HG03280 (cell line): ENCODE measurements around the gene TMEM255B.

Experiments
- ATAC-seq: cut with Tn5 transposase; IDR thresholded peaks from one replicate; pipeline ENCODE4 v1.9.1; 2021; ENCODE audit warnings: mild to moderate bottlenecking, moderate library complexity; ENCODE audit not compliant: unreplicated experiment

Gene TMEM255B

DNA sequence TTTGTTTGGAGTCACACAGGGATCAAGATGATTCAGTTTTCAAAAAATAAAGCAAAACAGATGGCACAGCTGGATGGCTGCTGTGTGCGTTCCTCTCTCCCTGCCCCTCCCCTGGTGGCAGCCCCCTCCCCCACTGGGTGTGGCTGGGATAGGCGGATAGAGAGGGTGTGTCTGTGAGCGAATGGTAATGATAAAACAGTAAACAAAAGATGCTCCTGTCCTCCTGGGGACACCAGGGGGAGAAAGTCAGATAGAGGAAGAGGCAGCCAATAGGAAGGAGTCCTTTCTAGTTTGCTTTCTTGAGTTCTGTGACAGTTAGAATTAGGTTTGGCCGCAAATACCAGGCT lies 6.5 kb downstream of the TMEM255B start:
- ATAC-seq: no peak

DNA sequence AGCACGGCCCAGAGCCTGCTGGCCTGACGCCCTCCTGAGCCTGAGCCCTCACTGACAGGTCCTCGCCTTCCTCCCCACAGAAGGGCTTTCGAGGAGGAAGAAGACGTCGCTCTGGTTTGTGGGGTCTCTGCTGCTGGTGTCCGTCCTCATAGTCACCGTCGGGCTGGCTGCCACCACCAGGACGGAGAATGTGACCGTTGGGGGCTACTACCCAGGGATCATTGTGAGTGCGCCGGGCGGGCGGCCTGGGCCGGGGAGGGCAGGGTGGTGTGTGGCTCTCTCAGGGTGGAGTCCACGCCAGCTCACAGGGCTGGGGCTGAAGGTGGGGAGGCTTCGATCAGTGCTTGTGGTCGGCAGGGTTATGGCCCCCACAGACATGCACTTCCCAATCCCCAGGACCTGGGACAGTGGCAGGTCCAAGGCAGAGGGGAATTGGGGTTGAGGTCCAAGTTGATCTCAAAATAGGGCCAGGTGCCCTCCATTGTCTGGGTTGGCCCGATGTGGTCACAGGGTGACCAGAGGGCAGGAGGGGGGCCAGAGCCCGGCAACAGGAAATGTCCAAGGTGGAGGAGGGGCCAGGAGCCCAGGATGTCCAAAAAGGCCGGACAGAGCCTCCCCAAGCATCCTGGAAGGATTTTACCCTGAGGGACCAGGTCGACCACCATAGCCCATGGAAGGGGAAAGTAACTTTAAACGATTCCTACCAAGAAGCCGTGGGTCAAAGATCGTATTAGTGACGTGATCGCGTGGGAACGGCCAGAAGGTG lies 7.2 kb downstream of the TMEM255B start:
- ATAC-seq: no peak

GRCh38 chr13:113767366-113767765 lies 8.3 kb downstream of the TMEM255B start:
- ATAC-seq: no peak

- no peak for ATAC-seq
These were observed 9.2 kb downstream of the TMEM255B start for GRCh38 chr13:113768018-113768905.

DNA sequence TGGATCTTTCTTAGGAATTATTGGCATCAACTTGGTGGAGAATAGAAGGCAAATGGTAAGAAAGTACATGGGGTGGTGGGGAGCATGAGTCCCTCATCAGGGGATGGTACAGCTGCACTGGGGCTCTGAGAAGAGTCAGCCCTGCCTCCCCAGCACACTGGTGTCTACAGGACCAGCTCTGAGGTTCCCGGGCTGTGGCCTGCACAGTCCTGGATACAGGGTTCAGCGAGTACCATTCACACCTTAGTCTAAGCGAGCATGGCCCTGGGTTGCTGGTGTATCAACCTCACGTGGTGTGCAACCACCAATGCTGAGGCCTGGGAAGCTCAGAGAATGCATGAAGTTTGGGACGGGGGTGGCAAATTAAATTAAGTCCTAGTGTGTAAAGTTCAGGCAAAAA lies 10.1 kb downstream of the TMEM255B start:
- ATAC-seq: no peak

DNA sequence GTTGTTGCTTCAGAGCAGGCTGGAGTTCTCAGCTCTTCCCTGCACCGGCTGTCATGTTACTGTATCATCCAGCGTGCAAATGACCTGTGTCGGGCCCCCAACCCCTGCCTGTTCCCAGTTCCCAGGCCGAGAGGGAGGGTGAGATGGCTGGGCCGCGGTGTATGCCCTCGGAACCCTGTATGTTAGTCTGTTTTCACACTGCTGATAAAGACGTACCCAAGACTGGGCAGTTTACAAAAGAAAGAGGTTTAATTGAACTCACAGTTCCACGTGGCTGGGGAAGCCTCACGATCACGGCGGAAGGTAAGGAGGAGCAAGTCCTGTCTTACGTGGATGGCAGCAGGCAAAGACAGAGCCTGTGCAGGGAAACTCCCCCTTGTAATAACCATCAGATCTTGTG lies 10.9 kb downstream of the TMEM255B start:
- ATAC-seq: no peak

- no peak for ATAC-seq
These were observed 11.4 kb downstream of the TMEM255B start for GRCh38 chr13:113770441-113770840.

GRCh38 chr13:113770937-113771336 lies 11.9 kb downstream of the TMEM255B start:
- no peak for ATAC-seq

DNA sequence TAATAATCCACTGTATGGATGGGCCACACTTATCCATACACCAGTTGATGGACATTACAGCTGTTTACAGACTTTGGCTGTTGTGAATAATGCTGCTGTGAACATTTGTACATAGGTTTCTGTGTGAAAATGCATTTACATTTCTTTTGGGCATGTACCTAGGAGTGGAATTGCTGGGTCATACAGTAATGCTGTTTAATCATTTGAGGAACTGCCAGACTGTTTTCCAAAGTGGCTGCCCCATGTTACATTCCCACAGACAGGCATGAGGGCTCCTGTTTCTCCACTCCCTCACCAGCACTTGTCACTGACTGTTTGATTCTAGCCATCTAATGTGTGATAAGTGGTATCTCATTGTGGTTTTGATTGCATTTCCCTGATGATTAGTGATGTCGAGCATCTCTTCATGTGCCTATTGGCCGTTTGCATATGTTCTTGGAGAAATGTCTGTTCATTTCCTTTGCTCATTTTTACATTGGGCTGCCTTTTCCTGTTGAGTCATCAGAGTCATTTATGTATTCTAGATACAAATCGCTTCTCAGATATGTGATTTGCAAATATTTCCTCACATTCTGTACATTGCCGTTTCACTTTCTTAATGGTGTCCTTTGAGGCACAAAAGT lies 12.8 kb downstream of the TMEM255B start:
- no peak for ATAC-seq

DNA sequence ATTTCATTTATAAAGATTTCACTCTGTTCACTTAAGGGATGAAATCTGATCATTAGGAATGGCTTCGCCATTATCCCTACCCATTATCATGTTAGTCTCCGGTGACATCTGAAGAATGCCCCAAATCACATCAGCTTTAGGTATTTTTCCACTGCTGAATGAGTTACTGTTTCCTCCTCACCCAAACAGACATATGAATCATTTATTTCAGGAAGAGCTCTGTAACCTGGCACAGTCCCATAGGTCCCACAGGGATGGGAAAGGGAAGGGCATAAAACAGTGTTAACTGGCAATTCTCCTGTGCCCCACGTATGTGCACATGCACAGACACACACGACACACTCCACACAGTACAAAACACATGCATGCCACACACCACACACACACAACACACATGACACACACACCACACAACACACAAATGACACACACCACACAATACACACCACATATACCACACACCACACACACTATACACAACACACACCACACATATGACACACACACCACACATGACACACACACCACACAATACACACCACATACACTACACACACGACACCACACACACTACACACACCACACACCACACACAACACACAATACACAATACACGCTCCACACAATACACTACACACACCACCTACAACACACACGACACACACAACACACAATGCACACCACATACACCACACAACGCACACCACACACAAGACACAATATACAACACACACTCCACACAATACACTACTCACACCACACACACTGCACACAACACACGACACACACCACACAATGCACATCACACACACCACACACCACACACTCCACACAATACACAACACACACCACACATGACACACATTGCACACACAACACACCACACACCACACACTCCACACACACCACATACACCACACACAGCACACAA lies 15.4 kb downstream of the TMEM255B start:
- no peak for ATAC-seq

- ATAC-seq: no peak
These were observed 16.6 kb downstream of the TMEM255B start for GRCh38 chr13:113775451-113776145.

- no peak for ATAC-seq
These were observed 17.5 kb downstream of the TMEM255B start for GRCh38 chr13:113776231-113777125.

- no peak for ATAC-seq
These were observed 18.6 kb downstream of the TMEM255B start for GRCh38 chr13:113777311-113778260.

DNA sequence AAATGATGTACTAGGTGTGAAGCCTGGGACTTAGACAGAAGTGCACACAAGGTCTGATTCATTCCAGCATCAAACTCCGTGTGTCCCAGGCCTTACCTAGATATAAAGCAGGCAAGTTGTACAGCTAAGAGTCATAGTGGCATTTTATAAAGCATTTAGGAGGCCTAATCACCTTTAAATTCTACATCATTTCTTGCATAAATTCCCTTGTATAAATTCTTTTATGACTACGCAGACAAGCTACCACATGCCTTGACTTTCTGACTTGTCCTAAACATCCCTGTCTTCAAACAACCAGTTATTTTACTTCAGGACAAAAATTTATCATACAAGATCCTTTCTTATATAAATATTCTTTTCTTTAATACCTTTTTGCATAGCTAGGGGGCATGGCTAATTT lies 22.5 kb downstream of the TMEM255B start:
- no peak for ATAC-seq

GRCh38 chr13:113782472-113782871 lies 23.4 kb downstream of the TMEM255B start:
- ATAC-seq: no peak

GRCh38 chr13:113783200-113783881 lies 24.3 kb downstream of the TMEM255B start:
- no peak for ATAC-seq

DNA sequence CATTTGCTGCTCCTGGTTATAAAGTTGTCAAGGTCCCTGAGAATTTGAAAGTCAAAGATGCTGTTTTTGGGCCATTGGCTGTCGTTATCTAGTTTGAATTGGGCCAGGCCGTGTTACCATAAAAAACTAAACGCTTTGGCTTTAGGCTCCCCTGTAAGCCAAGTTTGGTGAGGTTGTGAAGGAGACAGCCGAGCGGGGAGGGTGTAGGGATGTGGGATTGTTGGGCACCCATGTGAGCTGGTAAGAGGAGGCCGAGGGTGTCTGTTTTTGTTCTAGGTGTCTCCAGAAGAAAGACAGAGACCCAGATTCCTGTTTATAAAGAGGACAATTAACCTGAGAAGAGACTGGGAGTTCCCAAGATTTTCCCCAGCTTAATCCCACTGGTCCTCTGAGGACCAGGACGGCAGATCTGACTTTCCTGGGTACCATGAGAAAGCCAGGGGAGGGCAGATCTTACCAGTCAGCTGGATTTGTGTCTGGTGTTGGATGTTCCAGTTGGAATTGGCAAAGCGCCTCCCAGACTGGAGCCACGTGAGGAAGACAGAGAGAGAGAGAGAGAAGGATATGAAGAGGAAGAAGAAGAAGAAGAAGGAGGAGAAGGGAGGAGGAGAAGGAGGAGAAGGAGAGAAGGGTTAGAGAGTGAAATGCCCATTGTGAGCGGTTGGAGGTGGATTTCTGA lies 25.1 kb downstream of the TMEM255B start:
- no peak for ATAC-seq
